WTC11 (cell line): Measurements from ENCODE around the gene PLA2G2D.

Source experiments
- ARID4B ChIP-seq: sonication (generic); formaldehyde crosslinking; IDR thresholded peaks from 2 replicates; pipeline ENCODE4 v1.8.0; 2023; ENCODE audit warnings: missing genetic modification reagents, mild to moderate bottlenecking, borderline replicate concordance
- ATF2 ChIP-seq: sonication (generic); formaldehyde crosslinking; IDR thresholded peaks from 2 replicates; pipeline ENCODE4 v1.8.1; 2022; ENCODE audit warnings: low read depth, missing genetic modification reagents, borderline replicate concordance
- ATF3 ChIP-seq: sonication (generic); formaldehyde crosslinking; conservative IDR thresholded peaks from 2 replicates; pipeline ENCODE4 v1.8.1; 2022; ENCODE audit warnings: mild to moderate bottlenecking, missing genetic modification reagents
- CTCF ChIP-seq: fragments of 200-600 bp; IDR thresholded peaks from 2 replicates; pipeline ENCODE4 v1.8.0; 2022; ENCODE audit warnings: antibody characterized with exemption
- E2F1 ChIP-seq: sonication (generic); formaldehyde crosslinking; IDR thresholded peaks from 2 replicates; pipeline ENCODE4 v1.8.0; 2022; ENCODE audit warnings: mild to moderate bottlenecking, missing genetic modification reagents
- FOXJ3 ChIP-seq: sonication (generic); formaldehyde crosslinking; IDR thresholded peaks from 2 replicates; pipeline ENCODE4 v1.9.0; 2021; ENCODE audit warnings: missing genetic modification reagents, mild to moderate bottlenecking, borderline replicate concordance
- FOXP1 ChIP-seq: sonication (generic); formaldehyde crosslinking; IDR thresholded peaks from 2 replicates; pipeline ENCODE4 v1.8.0; 2022; ENCODE audit warnings: missing genetic modification reagents, mild to moderate bottlenecking, moderate library complexity, borderline replicate concordance
- MAX ChIP-seq: sonication (generic); formaldehyde crosslinking; IDR thresholded peaks from 2 replicates; pipeline ENCODE4 v1.8.0; 2022; ENCODE audit warnings: mild to moderate bottlenecking, missing genetic modification reagents
- PREB ChIP-seq: sonication (generic); formaldehyde crosslinking; IDR thresholded peaks from 2 replicates; pipeline ENCODE4 v1.8.1; 2022; ENCODE audit warnings: mild to moderate bottlenecking, missing genetic modification reagents, moderate library complexity, borderline replicate concordance
- SP1 ChIP-seq: sonication (generic); formaldehyde crosslinking; conservative IDR thresholded peaks from 2 replicates; pipeline ENCODE4 v1.8.1; 2022; ENCODE audit warnings: missing genetic modification reagents
- STAT6 ChIP-seq: sonication (generic); formaldehyde crosslinking; conservative IDR thresholded peaks from 2 replicates; pipeline ENCODE4 v1.8.1; 2023; ENCODE audit warnings: mild to moderate bottlenecking, low read depth, missing genetic modification reagents, moderate library complexity
- TEAD4 ChIP-seq: sonication (generic); formaldehyde crosslinking; IDR thresholded peaks from 2 replicates; pipeline ENCODE4 v1.8.0; 2022; ENCODE audit warnings: mild to moderate bottlenecking, missing genetic modification reagents
- ZNF138 ChIP-seq: sonication (generic); formaldehyde crosslinking; conservative IDR thresholded peaks from 2 replicates; pipeline ENCODE4 v1.8.1; 2022; ENCODE audit warnings: mild to moderate bottlenecking, moderate library complexity, missing genetic modification reagents
- ZNF416 ChIP-seq: fragments of 250-450 bp; sonication (Bioruptor Pico); IDR thresholded peaks from 2 replicates; pipeline ENCODE4 v1.9.0; 2021; ENCODE audit warnings: mild to moderate bottlenecking, inconsistent platforms

- TF ChIP-seq CTCF (no peak), FOXJ3 (no peak), STAT6 (CRISPR knock-in tag) (no peak), TEAD4 (CRISPR knock-in tag) (no peak), ZNF416 (CRISPR knock-in tag) (no peak), SP1 (CRISPR knock-in tag) (no peak), MAX (CRISPR knock-in tag) (no peak), FOXP1 (CRISPR knock-in tag) (no peak), ATF2 (CRISPR knock-in tag) (no peak), PREB (CRISPR knock-in tag) (no peak), ARID4B (CRISPR knock-in tag) (no peak), E2F1 (no peak), ATF3 (CRISPR knock-in tag) (no peak), ZNF138 (CRISPR knock-in tag) (no peak)
Measured at GRCh38 chr1:20086800-20087199, 32.5 kb downstream of the PLA2G2D start.
